Neural cell (in vitro differentiated cells): ENCODE data around the gene BTBD16. TPM values are rescaled to one million over a fixed set of nuclear protein-coding genes. Genes with fewer than 3 reads are reported as not detected.

Source experiments
- H2AFZ ChIP-seq: fragments of 200-600, 300-800 bp; sonication (generic), shearing (Covaris generic); 2 replicates; pipeline ENCODE4 v1.6.0; 2014; ENCODE audit warnings: low read depth, mild to moderate bottlenecking, antibody characterized with exemption, low read length, moderate library complexity
- H3F3A ChIP-seq: fragments of 200-600 bp; shearing (Covaris generic); 2 replicates; pipeline ENCODE4 v1.6.1; 2016; ENCODE audit warnings: mild to moderate bottlenecking, moderate library complexity, mixed read lengths, antibody characterized with exemption, low read length; ENCODE audit not compliant: insufficient read depth, poor library complexity, severe bottlenecking
- H3K27ac ChIP-seq: fragments of 200-600, 300-800 bp; sonication (generic), shearing (Covaris generic); 2 replicates; pipeline ENCODE4 v1.5.1; 2014; ENCODE audit warnings: mild to moderate bottlenecking, low read length, moderate library complexity
- H3K27me3 ChIP-seq: fragments of 300-800, 200-600 bp; sonication (generic), shearing (Covaris generic); 2 replicates; pipeline ENCODE4 v1.6.0; 2014; ENCODE audit warnings: mild to moderate bottlenecking, low read depth, low read length, moderate library complexity; ENCODE audit not compliant: insufficient read depth
- H3K36me3 ChIP-seq: fragments of 300-800, 200-600 bp; sonication (generic), shearing (Covaris generic); 2 replicates; pipeline ENCODE4 v1.5.1; 2014; ENCODE audit warnings: mild to moderate bottlenecking, antibody characterized with exemption, low read length, moderate library complexity; ENCODE audit not compliant: insufficient read depth
- H3K4me2 ChIP-seq: fragments of 300-800, 200-600 bp; sonication (generic), shearing (Covaris generic); 2 replicates; pipeline ENCODE4 v1.6.0; 2014; ENCODE audit warnings: mild to moderate bottlenecking, low read length
- H3K4me3 ChIP-seq: fragments of 300-800, 200-600 bp; sonication (generic), shearing (Covaris generic); 2 replicates; pipeline ENCODE4 v1.5.1; 2014; ENCODE audit warnings: mild to moderate bottlenecking, low read length, moderate library complexity
- H3K79me2 ChIP-seq: fragments of 200-600 bp; shearing (Covaris generic); replicated peaks from 2 replicates; pipeline ENCODE4 v1.6.0; 2014; ENCODE audit warnings: mild to moderate bottlenecking, low read length, moderate library complexity; ENCODE audit not compliant: insufficient read depth
- H3K9ac ChIP-seq: fragments of 300-800, 200-600 bp; sonication (generic), shearing (Covaris generic); 2 replicates; pipeline ENCODE4 v1.6.1; 2016; ENCODE audit warnings: mild to moderate bottlenecking, low read length, mixed read lengths
- H3K9me2 ChIP-seq: fragments of 200-600 bp; shearing (Covaris generic); 2 replicates; pipeline ENCODE4 v1.6.1; 2016; ENCODE audit warnings: mild to moderate bottlenecking, low read length, mixed read lengths; ENCODE audit not compliant: insufficient read depth
- H3K9me3 ChIP-seq: fragments of 200-600, 300-800 bp; sonication (generic), shearing (Covaris generic); 2 replicates; pipeline ENCODE4 v1.6.1; 2016; ENCODE audit warnings: mild to moderate bottlenecking, mixed run types, low read length, moderate library complexity, mixed read lengths
- H4K20me1 ChIP-seq: fragments of 200-600 bp; shearing (Covaris generic); 2 replicates; pipeline ENCODE4 v1.6.1; 2016; ENCODE audit warnings: mild to moderate bottlenecking, mixed run types; ENCODE audit not compliant: insufficient read depth
- CTCF ChIP-seq: fragments of 450-650 bp; IDR thresholded peaks from 2 replicates; pipeline ENCODE4 v1.5.1; 2014; ENCODE audit warnings: antibody characterized with exemption, mild to moderate bottlenecking, moderate library complexity; ENCODE audit not compliant: poor library complexity, severe bottlenecking
- EP300 ChIP-seq: fragments of 450-650 bp; conservative IDR thresholded peaks from 2 replicates; pipeline ENCODE4 v1.6.1; 2014; ENCODE audit warnings: antibody characterized with exemption, mild to moderate bottlenecking, moderate library complexity; ENCODE audit not compliant: poor library complexity, severe bottlenecking
- EZH2 ChIP-seq: fragments of 200-600, 300-800 bp; shearing (Covaris generic), sonication (generic); IDR thresholded peaks from 2 replicates; pipeline ENCODE4 v1.6.1; 2014; ENCODE audit warnings: antibody characterized with exemption, low read length, borderline replicate concordance, mild to moderate bottlenecking; ENCODE audit not compliant: insufficient read depth, poor library complexity, severe bottlenecking
- MXI1 ChIP-seq: fragments of 450-650 bp; conservative IDR thresholded peaks from 2 replicates; pipeline ENCODE4 v1.6.1; 2014; ENCODE audit warnings: antibody characterized with exemption, mild to moderate bottlenecking; ENCODE audit not compliant: poor library complexity, severe bottlenecking
- POLR2AphosphoS5 ChIP-seq: IDR thresholded peaks from 2 replicates; pipeline ENCODE4 v1.6.1; 2012
- RAD21 ChIP-seq: fragments of 450-650 bp; conservative IDR thresholded peaks from 2 replicates; pipeline ENCODE4 v1.6.1; 2014; ENCODE audit warnings: antibody characterized with exemption, mild to moderate bottlenecking, moderate library complexity
- REST ChIP-seq: IDR thresholded peaks from 2 replicates; pipeline ENCODE4 v1.6.1; 2012; ENCODE audit warnings: borderline replicate concordance
- SMC3 ChIP-seq: fragments of 450-650 bp; conservative IDR thresholded peaks from 2 replicates; pipeline ENCODE4 v1.6.1; 2014; ENCODE audit warnings: antibody characterized with exemption, mild to moderate bottlenecking, moderate library complexity; ENCODE audit not compliant: poor library complexity
- TAF1 ChIP-seq: IDR thresholded peaks from 2 replicates; pipeline ENCODE4 v1.6.1; 2012; ENCODE audit warnings: low read depth
- polyA plus RNA-seq: library from polyadenylated mRNA; depleted of rRNA; stranded (reverse); fragments of >200 nt; gene quantifications from 2 replicates; pipeline ENCODE4 v1.2.3, GENCODE V29; 2014

Gene BTBD16
- polyA plus RNA-seq, 1 donor from 2014 or later, result not detected

- no peaks in the 10 kb centered on the region for H3F3A ChIP-seq
- H3K27me3 ChIP-seq, result no peaks in the 10 kb centered on the region
- TF ChIP-seq SMC3 (no peak), POLR2AphosphoS5 (no peak), TAF1 (no peak), CTCF (no peak), REST (no peak), RAD21 (no peak), MXI1 (no peak), EZH2 (no peak), EP300 (no peak)
- H4K20me1 ChIP-seq, result no peaks in the 10 kb centered on the region
- no peak overlapping the region for H3K4me3 ChIP-seq
- H3K79me2 ChIP-seq, result no peaks in the 10 kb centered on the region
- no peak overlapping the region for H2AFZ ChIP-seq
- H3K27ac ChIP-seq, result no peak overlapping the region
- no peaks in the 10 kb centered on the region for H3K36me3 ChIP-seq
- no peaks in the 10 kb centered on the region for H3K9me2 ChIP-seq
- H3K9ac ChIP-seq, result no peak overlapping the region
- H3K9me3 ChIP-seq, result no peaks in the 10 kb centered on the region
- H3K4me2 ChIP-seq, result no peak overlapping the region
These were observed 28.5 kb downstream of the BTBD16 start for GRCh38 chr10:122299423-122300075.

- no peaks in the 10 kb centered on the region for H3K9me3 ChIP-seq
- no peaks in the 10 kb centered on the region for H3K36me3 ChIP-seq
- H3K4me3 ChIP-seq, result no peak overlapping the region
- no peak overlapping the region for H3K4me2 ChIP-seq
- H3K27me3 ChIP-seq, result no peaks in the 10 kb centered on the region
- TF ChIP-seq RAD21, result no peak
- no peak for TF ChIP-seq EZH2
- TF ChIP-seq EP300, result no peak
- TF ChIP-seq POLR2AphosphoS5, result no peak
- TF ChIP-seq REST, result no peak
- no peak for TF ChIP-seq TAF1
- TF ChIP-seq MXI1, result no peak
- TF ChIP-seq CTCF, result no peak
- no peak for TF ChIP-seq SMC3
- H3K9ac ChIP-seq, result no peak overlapping the region
- H3K27ac ChIP-seq, result no peak overlapping the region
- no peaks in the 10 kb centered on the region for H3K9me2 ChIP-seq
- H3K79me2 ChIP-seq, result no peaks in the 10 kb centered on the region
- H2AFZ ChIP-seq, result no peak overlapping the region
- no peaks in the 10 kb centered on the region for H3F3A ChIP-seq
- H4K20me1 ChIP-seq, result no peaks in the 10 kb centered on the region
These were observed 30.1 kb downstream of the BTBD16 start for GRCh38 chr10:122301055-122301810.
